GM12875 (cell line): ENCODE results near the gene AMDHD2.

Experiments used
- H3K4me3 ChIP-seq: one replicate; pipeline ENCODE4 v1.5.1; 2011; ENCODE audit warnings: low read depth, low read length, control low read depth
- TF ChIP-seq, protein P1 (sequence below): IDR thresholded peaks from 2 replicates; pipeline ENCODE4 v1.5.1; 2011; ENCODE audit warnings: low read depth, mild to moderate bottlenecking, control low read depth, inconsistent platforms, low read length, moderate library complexity, borderline replicate concordance; ENCODE audit not compliant: insufficient read depth

AMDHD2 gene

DNA sequence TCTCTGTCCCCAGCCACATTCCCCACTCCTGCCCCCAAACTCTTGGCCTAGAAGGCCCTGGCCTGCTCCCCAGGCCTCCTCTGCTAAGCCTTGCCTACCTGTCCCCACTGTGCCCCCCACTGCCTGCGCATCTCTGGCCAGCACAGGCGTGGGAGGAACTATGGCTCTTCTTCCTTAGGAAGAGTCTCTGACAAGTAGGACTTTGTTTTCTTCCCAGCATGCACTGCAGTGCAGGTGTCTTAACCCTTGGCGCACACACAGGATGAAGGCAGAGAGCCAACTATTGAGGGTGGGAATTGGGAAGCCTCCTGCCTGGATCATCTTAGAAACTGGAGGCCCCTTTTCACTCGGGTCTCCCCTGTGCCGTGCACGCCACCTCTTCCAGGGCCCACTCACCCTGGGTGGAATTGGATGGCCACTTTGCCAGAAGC is 3.6 kb downstream of the AMDHD2 start:
- TF ChIP-seq, protein P1, sequence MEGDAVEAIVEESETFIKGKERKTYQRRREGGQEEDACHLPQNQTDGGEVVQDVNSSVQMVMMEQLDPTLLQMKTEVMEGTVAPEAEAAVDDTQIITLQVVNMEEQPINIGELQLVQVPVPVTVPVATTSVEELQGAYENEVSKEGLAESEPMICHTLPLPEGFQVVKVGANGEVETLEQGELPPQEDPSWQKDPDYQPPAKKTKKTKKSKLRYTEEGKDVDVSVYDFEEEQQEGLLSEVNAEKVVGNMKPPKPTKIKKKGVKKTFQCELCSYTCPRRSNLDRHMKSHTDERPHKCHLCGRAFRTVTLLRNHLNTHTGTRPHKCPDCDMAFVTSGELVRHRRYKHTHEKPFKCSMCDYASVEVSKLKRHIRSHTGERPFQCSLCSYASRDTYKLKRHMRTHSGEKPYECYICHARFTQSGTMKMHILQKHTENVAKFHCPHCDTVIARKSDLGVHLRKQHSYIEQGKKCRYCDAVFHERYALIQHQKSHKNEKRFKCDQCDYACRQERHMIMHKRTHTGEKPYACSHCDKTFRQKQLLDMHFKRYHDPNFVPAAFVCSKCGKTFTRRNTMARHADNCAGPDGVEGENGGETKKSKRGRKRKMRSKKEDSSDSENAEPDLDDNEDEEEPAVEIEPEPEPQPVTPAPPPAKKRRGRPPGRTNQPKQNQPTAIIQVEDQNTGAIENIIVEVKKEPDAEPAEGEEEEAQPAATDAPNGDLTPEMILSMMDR, result no peak

GRCh38 chr16:2524339-2524938 is 4.3 kb downstream of the AMDHD2 start:
- TF ChIP-seq, protein P1, result no peak
- H3K4me3 ChIP-seq, result no peak overlapping the region

More for the DNA sequence above, 3.6 kb downstream of the AMDHD2 start:
- no peak overlapping the region for H3K4me3 ChIP-seq

DNA sequence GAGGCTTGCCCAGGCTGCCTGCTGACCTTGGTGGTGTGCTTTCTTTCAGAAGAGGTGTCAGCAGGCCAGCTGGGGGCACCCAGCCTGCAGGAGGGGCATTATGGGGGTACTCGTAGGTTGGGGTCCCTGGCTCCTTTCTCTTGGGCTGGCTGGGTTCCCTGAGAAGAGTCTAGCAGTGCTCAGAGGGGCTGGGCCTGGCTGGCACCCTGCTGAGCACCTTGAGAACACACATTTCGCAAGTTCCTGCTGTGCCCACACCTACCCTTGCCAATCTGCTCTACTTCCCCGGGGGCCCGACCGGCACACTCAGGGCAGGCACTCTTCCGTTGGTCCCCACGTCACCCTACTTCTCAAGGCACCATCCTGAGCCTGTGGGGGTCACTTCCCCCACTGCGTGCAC is 6.0 kb downstream of the AMDHD2 start:
- H3K4me3 ChIP-seq, result no peak overlapping the region
- TF ChIP-seq, protein P1, result no peak

DNA sequence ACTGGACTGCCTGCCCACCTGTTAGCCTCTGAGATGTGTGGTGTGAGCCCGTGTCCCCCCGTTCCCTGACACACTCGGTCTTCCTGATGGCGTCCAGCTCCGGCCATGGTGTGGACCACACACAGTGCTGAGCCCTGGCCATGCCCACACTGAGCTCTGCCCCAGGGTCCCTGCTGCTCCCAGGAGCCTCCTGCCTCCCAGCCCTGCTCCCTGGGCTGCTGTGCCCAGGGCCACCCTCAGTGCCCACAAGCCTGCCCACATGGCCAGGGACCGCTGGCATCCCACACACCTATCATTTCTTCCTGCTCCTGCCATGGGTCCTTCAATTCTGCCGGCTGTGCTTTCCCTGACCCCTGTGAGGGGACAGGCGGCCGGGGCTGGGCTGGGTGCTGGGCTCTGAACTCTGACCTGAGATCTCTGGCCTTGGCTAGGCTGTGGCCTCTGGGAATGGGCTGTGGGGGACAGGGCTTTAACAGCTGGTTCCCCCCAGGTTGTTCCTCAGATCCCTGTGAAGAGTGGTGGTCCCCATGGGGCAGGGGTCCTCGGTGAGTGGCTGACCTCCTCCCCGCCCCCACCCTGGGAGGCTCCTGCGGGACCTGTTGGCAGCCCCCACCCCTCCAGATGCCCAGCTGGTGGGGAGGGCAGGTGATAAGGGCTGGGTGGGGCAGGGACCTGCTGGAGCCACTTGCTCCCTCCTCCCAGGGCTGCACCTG is 7.1 kb downstream of the AMDHD2 start:
- TF ChIP-seq, protein P1, result no peak
- H3K4me3 ChIP-seq, result no peak overlapping the region

DNA sequence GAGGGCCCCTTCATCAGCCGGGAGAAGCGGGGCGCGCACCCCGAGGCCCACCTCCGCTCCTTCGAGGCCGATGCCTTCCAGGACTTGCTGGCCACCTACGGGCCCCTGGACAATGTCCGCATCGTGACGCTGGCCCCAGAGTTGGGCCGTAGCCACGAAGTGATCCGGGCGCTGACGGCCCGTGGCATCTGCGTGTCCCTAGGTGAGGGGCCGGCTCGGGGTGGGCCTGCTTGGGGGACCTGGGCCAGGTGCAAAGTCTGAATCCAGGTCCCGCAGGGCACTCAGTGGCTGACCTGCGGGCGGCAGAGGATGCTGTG is 7.6 kb downstream of the AMDHD2 start:
- H3K4me3 ChIP-seq, result no peak overlapping the region
- TF ChIP-seq, protein P1, result no peak

DNA sequence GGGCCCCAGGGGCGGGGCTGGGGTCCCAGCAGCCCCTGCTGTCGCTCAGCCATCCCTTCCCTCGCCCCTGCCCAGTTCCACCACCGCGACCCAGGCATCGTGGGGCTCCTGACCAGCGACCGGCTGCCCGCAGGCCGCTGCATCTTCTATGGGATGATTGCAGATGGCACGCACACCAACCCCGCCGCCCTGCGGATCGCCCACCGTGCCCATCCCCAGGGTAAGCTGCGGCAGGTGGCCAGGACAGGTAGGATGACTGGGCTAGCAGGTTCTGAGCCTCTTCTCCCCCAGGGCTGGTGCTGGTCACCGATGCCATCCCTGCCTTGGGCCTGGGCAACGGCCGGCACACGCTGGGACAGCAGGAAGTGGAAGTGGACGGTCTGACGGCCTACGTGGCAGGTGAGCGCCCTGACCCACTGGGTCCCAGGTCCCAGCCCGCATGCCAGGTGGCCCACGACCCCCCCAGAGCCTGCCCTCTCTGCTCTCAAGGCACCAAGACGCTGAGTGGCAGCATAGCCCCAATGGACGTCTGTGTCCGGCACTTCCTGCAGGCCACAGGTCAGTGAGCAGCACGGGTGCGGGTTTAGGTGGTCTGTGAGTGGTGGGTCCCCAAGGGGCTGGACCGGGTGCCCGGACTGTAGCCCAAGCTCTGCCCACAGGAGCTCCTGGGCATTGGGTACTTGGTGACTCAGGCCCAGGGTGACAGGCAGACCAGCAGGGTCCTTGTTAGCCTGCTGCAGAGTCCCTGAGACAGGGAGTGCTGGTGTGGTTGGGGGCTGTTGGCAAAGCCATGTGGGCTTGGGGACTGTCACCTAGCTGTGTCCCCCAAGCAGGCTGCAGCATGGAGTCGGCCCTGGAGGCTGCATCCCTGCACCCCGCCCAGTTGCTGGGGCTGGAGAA is 8.2 kb downstream of the AMDHD2 start:
- TF ChIP-seq, protein P1, result no peak
- H3K4me3 ChIP-seq, result no peak overlapping the region
